NCI-H2107 treated with DMSO at 0.1 percent for 48 hours (cell line): Measurements from ENCODE around the gene ITGAL.
"Not testable (repeated sequence)": the region's sequence is repeated elsewhere in the genome, so short reads cannot be mapped to it uniquely, and the experiment has no call there.

ENCODE experiments used
- DNase-seq: peaks from one replicate; lab custom pipeline; 2025; ENCODE audit not compliant: unreplicated experiment; lab: John Stamatoyannopoulos, UW

Gene ITGAL

DNA sequence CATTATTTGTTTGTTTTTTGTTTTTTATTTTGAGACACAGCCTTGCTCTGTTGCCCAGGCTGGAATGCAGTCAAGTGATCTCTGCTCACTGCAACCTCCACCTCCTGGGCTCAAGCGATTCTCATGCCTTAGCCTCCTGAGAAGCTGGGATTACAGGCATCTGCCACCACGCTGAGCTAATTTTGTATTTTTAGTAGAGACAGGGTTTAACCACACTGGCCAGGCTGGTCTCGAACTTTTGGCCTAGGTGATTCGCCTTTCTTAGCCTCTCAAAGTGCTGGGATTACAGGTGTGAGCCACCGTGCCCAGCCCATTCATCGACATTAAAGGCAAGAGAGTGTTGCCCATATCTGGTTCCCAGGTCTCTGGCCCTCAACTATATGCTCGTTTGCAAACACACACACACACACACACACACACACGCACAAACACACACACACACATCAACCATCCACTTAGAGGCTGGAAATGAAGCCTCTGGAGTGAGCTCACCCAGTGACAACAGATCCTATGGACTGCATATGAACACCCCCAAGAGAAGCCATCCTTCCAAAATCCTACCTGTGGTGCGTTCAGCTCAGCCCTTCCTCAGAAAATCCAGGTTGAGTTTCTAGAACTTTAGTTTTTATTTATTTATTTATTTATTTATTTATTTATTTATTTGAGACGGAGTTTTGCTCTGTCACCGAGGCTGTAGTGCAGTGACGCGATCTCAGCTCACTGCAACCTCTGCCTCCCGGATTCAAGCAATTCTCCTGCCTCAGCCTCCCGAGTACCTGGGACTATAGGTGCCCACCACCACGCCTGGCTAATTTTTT is 14.6 kb upstream of the ITGAL start:
- DNase-seq = no peak

- no peak for DNase-seq
These were observed 13.8 kb upstream of the ITGAL start for GRCh38 chr16:30458561-30459394.

- no peak for DNase-seq
These were observed 13.1 kb upstream of the ITGAL start for GRCh38 chr16:30459456-30459855.

GRCh38 chr16:30461426-30461825 is 11.1 kb upstream of the ITGAL start:
- DNase-seq = not testable (repeated sequence)

DNA sequence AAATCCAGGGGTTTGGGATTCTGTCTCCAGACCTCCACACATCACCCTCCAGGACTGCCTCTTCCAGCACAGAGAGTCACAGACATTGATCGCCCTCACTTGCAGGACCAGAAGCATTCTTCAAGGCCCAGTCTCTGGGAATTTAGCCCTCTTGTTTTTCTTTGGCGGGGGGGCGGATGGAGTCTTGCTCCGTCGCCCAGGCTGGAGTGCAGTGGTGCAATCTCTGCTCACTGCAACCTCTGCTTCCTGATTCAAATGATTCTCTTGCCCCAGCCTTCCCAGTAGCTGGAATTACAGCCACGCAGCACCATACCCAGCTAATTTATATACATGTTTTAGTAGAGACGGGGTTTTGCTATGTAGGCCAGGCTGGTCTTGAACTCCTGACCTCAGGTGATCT is 8.5 kb upstream of the ITGAL start:
- no peak for DNase-seq

DNA sequence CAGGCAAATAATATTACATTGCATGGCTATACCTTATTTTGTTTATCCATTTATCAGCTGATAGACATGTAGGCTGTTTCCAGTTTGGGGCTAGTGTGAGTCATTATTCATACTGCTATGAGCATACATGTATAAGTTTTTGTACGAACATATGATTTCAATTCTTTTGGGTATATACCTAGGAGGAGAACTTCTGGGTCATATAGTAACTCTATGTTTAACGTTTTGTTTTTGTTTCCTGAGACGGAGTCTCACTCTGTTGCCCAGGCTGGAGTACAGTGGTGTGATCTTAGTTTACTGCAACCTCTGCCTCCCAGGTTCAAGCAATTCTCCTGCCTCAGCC is 2.4 kb upstream of the ITGAL start:
- no peak for DNase-seq

GRCh38 chr16:30470632-30470995 is 1.9 kb upstream of the ITGAL start:
- DNase-seq = no peak

DNA sequence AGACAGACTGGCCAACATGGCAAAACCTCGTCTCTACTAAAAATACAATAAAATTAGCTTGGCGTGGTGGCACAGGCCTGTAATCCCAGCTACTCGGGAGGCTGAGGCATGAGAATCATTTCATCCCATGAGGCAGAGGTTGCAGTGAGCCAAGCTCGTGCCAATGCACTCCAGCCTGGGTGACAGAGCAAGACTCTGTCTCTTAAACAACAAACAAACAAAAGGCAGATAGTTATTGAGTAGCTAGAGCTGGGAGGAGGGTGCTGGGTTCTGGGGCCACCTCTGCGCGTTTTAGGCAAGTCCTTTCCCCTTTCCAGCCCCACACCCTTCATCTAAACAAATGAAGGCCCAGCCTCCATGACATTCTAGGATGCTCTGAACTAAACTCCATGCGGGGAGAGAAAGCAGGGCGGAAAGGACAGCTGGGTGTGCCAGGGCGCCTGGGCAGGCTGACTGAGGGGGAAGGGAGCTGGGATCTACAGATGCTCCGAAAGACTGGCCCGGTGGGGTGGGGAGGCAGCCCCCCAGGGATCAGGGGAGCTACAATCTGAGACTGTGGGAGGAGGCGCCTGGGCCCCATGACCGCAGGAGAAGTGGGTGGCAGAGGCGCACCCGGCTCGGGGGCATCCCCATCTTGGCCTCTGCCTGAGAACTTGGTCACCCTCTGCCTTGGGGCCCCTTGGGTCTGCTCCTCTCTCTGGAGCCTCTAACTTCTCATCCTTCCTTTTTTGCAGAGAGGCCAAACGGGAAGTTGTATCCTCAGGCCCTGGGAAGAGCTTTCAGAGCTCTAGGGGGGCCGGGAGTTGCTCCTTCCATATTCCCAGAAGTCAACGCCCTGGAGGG is 910 bp downstream of the ITGAL start:
- no peak for DNase-seq

GRCh38 chr16:30474074-30474452 is 1.5 kb downstream of the ITGAL start:
- no peak for DNase-seq

DNA sequence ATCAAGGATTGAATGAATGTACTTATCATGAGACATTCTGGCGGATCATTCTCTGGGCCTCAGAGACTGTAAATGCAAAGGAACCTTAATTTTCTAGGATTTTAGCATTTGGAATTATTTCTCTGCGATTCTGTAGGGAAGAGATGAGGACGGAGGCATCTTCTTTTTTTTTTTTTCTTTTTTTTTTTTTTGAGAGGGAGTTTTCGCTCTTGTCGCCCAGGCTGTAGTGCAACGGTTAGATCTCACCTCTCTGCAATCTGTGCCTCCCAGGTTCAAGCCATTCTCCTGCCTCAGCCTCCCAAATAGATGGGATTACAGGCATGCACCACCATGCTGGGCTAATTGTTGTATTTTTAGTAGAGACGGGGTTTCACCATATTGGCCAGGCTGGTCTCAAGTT is 2.1 kb downstream of the ITGAL start:
- DNase-seq = no peak

DNA sequence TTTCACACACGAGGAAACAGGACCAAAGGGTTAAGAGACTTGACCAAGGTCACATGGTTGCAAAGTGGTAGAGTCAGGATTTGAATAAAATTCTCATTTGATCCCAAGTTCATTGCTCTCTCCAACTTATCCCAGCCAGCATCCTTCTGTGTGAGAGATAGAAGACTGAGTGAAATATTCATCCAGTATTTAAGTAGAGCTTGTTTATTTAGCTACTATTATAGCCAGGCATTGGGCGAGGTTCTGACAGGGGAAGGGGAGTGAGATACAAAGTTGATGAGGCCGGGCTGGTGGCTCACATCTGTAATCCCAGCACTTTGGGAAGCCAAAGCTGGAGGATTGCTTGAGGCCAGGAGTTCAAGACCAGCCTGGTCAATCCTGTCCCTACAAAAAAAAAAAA is 4.4 kb downstream of the ITGAL start:
- no peak for DNase-seq

DNA sequence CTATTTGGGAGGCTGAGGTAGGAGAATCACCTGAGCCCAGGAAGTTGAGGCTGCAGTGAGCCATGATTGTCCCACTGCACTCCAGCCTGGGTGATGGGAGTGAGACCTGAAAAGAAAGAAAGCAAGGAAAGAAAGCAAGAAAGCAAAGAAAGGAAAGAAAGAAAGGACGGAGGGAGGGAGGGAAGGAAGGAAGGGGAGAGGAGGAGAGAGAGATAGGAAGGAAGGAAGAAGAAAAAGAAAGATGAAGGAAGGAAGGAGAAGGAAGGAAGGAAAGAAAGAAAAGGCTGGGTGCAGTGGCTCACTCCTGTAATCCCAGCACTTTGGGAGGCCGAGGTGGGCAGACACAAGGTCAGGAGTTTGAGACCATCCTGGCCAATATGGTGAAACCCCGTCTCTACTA is 5.2 kb downstream of the ITGAL start:
- DNase-seq = not testable (repeated sequence)

DNA sequence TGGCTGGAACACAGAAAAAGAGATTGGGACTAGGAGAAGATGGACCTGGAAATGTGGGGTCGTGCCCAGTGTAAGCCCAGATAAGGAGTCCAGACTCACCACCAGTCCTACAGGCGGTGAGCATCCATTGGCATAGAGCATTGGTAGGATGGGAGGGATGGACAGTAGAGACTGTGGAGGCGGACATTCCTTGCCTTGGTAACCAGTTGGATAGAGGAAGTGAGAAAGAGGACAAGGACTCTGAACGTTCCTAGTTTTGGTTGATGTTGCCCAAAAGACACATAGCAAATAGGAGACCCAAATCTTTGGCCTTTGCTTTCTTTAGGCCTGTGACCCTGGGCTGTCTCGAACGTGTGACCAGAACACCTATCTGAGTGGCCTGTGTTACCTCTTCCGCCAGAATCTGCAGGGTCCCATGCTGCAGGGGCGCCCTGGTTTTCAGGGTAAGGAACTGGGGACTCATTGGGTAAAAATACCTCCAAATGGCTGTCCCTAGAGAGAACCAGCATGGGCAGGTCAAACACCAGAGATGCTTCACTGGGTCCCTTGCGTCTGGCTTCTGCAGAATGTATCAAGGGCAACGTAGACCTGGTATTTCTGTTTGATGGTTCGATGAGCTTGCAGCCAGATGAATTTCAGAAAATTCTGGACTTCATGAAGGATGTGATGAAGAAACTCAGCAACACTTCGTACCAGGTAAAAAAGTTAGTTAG is 6.4 kb downstream of the ITGAL start:
- DNase-seq = no peak

DNA sequence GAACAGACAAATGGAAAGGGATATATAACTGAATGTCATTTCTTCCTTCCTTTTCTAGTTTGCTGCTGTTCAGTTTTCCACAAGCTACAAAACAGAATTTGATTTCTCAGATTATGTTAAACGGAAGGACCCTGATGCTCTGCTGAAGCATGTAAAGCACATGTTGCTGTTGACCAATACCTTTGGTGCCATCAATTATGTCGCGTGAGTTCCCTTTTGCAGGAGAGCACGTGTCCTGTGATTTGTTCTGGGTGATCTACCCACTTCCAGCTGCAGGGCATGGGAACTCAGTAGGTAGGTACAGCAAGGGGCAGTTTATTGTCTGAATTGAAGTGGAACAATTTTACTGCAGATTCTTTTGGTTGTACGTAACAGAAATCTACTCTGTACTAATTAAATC is 8.8 kb downstream of the ITGAL start:
- no peak for DNase-seq

DNA sequence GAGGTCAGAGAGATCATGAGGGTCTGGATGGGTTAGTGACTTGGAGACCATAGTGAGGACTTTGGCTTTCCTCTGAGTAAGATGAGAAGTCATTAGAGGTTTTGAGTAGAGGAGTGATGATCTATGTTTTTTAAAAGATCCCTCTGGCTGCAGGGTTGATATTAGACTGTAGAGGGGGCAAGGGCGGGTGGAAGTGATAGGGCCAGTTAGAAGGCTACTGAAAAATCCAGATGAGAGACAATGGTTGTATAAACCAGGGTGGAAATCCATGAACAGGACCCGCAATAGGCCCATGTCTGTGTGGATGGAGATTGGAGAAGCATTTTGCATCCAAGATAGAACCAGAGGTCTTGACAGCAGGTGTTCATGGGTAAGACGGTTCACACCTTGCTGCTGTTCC is 9.8 kb downstream of the ITGAL start:
- DNase-seq = no peak

GRCh38 chr16:30484887-30485286 is 12.3 kb downstream of the ITGAL start:
- DNase-seq = no peak

DNA sequence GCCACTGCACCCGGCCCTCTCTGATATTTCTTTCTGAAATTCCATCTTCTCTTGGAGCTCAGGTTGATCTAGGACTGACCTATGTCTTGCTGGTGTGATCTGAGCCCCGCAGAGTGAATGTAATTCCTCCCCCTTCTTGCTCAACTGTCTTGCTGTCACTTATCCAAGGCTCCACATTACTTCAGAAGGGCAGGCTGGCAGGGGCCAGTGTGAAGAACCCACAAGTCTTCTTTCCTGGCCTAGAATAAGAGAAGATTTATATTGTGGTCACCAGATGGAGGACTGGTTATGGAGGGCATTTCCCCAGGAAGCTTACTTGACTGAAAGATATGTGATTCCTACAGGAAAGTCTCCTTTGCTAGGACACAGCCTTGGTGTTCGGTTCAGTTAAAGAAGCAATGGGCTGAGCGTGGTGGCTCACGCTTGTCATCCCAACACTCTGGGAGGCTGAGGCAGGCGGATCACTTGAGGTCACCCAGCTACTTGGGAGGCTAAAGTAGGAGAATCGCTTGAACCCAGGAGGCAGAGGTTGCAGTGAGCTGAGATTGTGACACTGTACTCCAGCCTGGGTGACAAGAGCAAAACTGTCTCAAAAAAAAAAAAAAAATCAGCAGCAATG is 13.4 kb downstream of the ITGAL start:
- no peak for DNase-seq

DNA sequence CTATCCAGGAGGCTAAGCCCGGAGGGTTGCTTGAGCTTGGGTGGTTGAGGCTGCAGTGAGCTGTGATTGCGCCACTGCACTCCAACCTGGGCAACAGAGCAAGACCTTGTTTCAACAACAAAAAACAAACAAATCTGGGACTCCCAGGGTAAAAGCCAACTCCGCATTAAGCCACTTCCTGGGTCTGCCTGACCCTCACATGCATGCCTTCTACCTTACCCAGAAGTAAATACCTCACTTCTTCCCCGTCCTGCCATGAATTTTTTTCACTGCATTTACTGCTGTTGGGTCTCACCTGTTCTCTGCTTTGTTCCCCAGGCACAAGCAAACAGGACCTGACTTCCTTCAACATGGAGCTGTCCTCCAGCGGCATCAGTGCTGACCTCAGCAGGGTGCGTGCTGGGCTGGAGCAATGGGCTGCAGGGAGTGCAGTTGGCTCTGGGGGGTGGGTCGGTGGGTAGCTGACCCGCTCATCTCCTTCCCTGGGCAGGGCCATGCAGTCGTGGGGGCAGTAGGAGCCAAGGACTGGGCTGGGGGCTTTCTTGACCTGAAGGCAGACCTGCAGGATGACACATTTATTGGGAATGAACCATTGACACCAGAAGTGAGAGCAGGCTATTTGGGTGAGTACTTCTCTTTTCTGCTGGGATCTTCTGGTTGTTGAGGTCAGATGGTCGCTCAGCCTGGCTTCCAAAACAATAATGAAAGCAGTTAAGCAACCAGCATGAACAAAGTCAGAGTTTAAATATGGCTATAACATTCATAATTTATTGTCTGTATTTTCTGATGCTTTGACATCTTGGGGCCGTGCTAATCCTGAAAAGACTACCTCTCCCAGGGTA is 16.4 kb downstream of the ITGAL start:
- DNase-seq = no peak

DNA sequence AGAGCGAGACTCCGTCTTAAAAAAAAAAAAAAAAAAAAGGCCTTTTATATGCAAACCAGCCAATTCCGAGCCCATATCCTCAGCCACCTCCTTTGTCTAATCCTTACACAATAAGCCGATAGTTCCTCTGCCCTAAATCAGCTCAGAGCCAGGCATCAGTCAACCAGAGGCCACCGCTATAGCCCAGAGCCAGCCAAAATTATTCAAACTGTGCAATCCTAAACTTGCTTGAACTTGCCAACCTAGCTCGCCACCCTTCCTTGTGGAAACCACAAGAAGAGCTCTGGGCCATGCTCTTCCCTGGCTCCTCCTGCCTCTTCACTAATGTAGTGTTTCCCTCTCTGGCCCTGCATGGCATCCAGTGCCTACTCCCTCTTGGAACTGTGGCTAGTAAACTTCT is 17.7 kb downstream of the ITGAL start:
- DNase-seq = no peak

DNA sequence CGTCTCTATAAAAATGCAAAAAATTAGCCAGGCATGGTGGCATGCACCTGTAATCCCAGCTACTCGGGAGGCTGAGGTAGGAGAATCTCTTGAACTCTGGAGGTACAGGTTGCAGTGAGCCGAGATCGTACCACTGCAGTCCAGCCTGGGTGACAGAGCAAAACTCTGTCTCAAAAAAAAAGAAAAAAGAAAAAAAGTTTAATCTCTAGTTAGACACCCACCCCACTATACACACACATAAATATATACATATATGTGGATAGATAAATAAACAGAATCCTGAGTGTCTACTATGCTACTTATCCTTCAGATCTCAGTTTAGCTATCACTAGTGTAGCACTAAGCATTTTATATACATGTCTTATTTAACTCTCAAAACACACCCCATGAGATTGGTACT is 18.7 kb downstream of the ITGAL start:
- DNase-seq = no peak
